NCI-H446 treated with DMSO at 0.1 percent for 48 hours (cell line): ENCODE results near the gene UGT1A6.
"Not testable (repeated sequence)": the region's sequence is repeated elsewhere in the genome, so short reads cannot be mapped to it uniquely, and the experiment has no call there.

ENCODE experiments used
- DNase-seq: peaks from one replicate; lab custom pipeline; 2025; lab: John Stamatoyannopoulos, UW

The UGT1A6 gene

GRCh38 chr2:233686928-233687327 is 5.8 kb upstream of the UGT1A6 start:
- DNase-seq, result no peak

DNA sequence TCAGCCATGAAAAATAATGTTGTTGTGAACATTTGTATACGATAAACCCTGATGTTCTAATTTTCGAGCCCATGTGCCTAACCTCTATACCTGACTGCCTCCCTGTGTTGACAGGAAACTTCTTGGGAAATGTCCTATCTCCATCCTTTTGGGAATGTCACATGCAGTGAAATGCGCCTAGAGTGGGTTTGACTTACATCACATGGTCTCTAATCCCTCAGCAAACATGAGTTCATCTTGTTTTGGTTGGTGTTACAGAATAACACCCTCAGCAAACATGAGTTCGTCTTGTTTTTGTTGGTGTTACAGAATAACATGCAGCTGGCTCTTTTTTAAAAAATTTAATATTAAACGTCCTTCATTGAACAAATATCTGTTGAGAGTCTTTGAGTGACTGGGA is 4.3 kb upstream of the UGT1A6 start:
- no peak for DNase-seq

- DNase-seq, result no peak
Measured at GRCh38 chr2:233689031-233689430, 3.7 kb upstream of the UGT1A6 start.

GRCh38 chr2:233689501-233689900 is 3.2 kb upstream of the UGT1A6 start:
- no peak for DNase-seq

DNA sequence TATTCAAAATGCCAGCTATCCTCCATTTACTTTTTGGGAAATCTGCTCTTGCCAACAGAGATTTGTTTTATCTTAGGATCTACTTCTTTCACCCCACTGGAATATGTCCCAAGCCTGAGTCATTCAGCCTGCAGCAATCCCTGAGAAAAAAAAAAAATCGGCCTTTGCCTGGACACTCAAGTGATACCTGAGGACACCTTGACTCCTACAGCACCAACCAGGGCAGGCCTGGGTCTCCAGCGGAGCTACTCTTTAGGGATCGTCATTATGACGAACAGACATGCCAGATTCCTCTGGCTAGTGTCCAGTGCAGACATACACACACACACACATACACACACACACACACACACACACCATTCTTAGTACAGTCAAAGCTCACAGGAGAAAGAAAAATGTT is 2.2 kb upstream of the UGT1A6 start:
- no peak for DNase-seq

GRCh38 chr2:233691443-233692433 is 952 bp upstream of the UGT1A6 start:
- no peak for DNase-seq

- DNase-seq, result no peak
Measured at GRCh38 chr2:233693963-233694362, 1.3 kb downstream of the UGT1A6 start.

- no peak for DNase-seq
Measured at GRCh38 chr2:233698740-233699139, 6.0 kb downstream of the UGT1A6 start.

DNA sequence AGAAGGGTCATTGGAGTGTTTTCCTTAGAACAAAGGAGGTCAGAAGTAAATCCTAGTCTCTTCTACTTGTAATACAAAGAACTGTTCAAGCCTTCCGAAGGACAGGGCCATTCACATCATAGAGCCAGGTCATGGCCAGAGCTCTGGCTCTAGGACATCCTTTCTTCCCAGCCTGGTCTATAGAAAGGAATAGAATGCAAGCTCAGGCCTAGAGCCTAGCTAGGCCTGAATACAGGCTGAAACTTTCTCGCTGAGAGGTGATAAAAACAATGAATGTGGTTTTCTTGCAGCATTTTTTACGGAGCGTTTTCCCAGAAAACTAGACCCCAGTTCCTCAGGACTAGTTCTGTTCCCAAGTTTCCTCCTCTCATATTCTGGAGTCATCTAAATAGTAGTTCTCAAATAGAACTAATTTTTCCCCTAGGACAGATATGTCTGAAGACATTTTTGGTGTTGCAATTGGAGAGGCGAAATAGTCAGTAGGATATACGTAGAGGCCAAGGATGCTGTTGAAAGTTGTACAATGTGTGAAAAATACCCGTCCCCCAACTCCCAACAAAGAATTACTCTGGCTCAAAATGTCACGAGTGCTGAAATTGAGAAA is 6.8 kb downstream of the UGT1A6 start:
- DNase-seq, result no peak

DNA sequence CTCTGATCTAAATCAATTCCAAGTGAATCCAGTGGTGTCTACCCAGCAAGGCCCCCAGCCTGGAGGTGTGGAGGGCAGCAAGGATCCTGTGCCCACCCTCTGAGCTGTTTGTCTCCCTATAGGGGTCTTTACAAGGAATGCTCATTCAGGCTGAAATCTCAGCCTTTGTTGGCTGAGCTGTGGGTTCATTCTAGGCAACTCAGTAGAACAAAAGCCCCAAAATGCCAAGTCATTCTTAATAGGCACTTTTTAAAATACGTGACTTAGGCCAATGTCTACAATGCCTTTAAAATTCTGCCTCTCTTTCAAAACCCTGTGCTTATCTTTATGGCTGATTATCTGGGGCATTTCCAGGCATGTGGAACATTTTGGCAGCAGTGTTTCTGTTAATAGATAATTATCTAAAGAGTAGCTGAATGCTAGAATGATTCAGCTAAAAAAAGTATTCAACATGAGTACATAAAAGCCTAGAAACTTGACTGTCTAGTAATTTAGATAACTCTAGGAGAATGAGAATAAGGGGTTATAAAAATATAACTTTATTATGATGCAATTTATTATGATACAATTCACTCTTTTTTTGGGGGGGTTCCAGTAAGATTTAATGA is 7.4 kb downstream of the UGT1A6 start:
- DNase-seq, result no peak

- DNase-seq, result not testable (repeated sequence)
Measured at GRCh38 chr2:233700842-233701241, 8.2 kb downstream of the UGT1A6 start.

- no peak for DNase-seq
Measured at GRCh38 chr2:233702238-233702637, 9.5 kb downstream of the UGT1A6 start.

DNA sequence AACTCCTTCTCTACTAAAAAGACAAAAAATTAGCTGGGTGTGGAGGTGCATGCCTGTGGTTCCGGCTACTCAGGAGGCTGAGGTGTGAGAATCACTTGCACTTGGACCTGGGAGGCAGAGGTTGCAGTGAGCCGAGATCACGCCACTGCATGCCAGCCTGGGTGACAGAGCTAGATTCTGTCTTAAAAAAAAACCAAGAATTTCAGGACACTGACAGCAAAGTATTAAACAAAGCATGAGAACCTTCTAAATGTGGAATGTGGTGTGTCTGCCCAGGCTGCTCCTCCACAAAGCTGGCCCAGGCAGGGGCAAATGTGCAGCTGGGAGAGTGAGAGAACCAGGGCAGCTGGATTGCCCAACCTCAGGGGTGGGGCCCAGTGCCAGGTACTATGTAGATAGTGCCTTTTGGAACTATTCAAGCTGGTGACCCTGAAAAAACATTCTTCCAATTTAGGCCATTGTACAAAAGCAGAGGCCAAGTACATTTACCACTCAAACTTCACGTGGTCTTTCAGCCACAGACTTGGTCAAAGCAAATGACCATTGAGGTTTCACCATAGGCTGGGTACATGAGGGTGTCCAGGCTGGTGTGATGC is 13.3 kb downstream of the UGT1A6 start:
- DNase-seq, result no peak

GRCh38 chr2:233706720-233707119 is 14.0 kb downstream of the UGT1A6 start:
- no peak for DNase-seq

DNA sequence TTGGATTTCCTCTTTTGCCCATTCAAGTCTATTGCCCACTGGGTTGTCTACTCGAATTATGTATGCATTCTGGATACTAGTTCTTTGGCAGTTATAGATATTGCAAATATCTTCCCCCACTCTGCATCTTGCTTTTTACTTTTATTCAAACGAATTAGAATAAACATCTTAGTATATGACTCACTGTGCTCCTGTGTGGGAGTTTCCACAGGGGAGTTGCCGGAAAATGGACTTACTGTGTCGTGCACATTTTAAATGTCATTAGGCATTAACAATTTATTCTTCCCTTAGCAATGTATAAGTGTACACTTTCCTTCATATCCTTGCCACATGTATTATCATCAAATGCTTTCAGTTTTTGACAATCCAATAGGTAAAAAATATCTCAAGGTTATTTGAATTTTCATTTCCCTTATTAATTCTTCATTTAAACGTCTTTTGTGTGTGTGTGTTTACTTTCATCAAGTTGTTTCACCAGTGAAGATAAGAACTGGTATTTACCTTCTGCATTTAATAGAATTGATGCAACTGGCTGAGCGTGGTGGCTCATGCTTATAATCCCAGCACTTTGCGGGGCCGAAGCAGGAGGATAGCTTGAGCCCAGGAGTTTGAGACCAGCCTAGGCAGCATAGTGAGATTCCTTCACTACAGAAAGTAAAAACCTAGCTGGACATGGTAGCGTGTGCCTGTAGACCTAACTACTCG is 15.4 kb downstream of the UGT1A6 start:
- no peak for DNase-seq

GRCh38 chr2:233708942-233709341 is 16.3 kb downstream of the UGT1A6 start:
- no peak for DNase-seq

DNA sequence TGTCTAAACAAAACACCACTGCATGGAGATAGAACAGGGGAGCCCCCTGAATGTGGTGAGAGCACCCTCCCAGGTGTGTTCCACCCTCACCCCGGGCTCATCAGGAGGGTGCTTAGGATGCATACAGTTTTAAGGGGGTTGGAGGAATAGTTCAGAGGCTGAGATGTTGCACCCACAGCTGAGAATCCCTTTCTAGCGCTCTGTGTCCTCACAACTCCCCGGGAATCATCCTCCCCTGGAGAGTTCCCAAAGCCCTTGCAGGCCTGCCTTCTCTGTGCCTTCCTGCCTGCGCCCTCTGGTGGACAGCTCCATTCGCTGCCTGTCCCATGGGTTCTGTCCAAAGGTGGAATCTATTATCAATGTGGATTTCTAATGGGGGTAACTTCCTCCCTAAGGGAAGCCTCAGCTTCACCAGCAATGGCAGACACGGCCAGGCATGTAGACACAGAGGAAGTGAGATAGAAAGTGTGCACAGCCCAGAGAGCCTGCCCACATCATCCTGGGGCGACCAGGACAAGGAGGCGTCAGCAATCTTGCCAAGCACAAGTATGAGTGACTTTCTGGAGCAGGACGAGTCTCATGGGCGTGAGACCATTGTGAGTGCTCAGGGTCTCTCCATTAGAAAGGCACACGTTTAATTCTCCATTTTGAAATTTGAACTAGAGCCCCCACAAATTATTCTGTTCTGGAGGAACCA is 18.8 kb downstream of the UGT1A6 start:
- DNase-seq, result no peak

GRCh38 chr2:233712611-233713261 is 20.0 kb downstream of the UGT1A6 start, which contains the start of gene UGT1A5:
UGT1A5 (plus strand) TSS chr2:233712907; CDS start chr2:233712992, 85 bp downstream.
- DNase-seq, result no peak

DNA sequence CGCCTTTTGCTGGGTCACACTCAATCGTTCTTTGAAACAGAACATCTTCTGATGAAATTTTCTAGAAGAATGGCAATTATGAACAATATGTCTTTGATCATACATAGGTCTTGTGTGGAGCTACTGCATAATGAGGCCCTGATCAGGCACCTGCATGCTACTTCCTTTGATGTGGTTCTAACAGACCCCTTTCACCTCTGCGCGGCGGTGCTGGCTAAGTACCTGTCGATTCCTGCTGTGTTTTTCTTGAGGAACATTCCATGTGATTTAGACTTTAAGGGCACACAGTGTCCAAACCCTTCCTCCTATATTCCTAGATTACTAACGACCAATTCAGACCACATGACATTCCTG is 20.5 kb downstream of the UGT1A6 start:
- DNase-seq, result no peak

DNA sequence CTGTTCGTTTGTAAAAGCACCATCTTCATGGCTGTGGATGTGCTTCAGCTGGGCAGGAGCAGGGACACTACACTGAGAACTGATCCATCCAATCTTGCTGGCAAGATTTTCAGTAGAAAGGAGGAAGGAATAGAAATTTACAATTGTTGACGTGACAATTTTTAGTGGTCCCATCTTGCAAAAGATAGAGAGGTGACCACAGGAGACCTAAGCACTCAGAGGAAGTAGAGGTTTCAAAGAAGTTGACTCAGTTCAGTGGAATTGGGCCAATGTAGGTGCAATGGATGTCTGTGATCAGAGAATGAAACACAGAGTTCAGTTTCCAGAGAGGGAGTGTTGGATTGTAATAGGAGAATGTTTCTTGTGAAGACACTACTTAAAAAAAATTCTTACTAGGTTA is 21.4 kb downstream of the UGT1A6 start:
- DNase-seq, result no peak

DNA sequence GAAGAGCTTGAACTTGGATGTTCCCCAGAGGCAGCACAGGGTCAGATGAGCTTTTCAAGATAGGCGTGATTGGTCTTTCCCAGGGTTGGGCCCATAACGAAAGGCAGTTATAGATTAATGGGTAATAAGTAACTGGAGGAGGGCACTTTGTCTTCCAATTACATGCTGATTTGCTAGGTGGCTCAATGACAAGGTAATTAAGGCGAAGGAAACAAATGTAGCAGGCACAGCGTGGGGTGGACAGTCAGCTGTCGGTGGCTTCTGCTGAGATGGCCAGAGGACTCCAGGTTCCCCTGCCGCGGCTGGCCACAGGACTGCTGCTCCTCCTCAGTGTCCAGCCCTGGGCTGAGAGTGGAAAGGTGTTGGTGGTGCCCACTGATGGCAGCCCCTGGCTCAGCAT is 25.9 kb downstream of the UGT1A6 start, which contains the start of gene UGT1A4:
UGT1A4 (plus strand) TSS at position 185 of the 400 bp plus-strand sequence; CDS start at position 270, 85 bp downstream.
- no peak for DNase-seq
